Breast epithelium (tissue), 4 donors: ENCODE results near the gene KRT83. TPM values are rescaled to one million over a fixed set of nuclear protein-coding genes. Genes with fewer than 3 reads are reported as not detected.
A peak's percentile ranks its signal among the peaks of the same experiment; 100 is the strongest.

ENCODE experiments used
- DNase-seq, 2 donors: peaks; one replicate each; pipeline ENCODE4 v3.0.0-alpha.2; 2019; ENCODE audit warnings: low spot score in 2 of 2
- H3K27ac ChIP-seq, 2 donors: fragments of 200-600 bp; sonication (generic) in 1 of 2; one replicate each; pipeline ENCODE4 v1.5.1; 2016 to 2019; ENCODE audit warnings: mild to moderate bottlenecking in 1 of 2
- H3K27me3 ChIP-seq, 2 donors: fragments of 200-600 bp; sonication (generic) in 1 of 2; one replicate each; pipeline versions ENCODE4 v1.5.1 to v1.6.0; 2017 to 2019; ENCODE audit warnings: control low read depth in 1 of 2, mild to moderate bottlenecking in 1 of 2
- H3K36me3 ChIP-seq: fragments of 200-600 bp; one replicate; pipeline ENCODE4 v1.5.1; 2019
- H3K4me1 ChIP-seq, 2 donors: fragments of 200-600 bp; sonication (generic); one replicate each; pipeline ENCODE4 v1.5.1; 2016 to 2019; ENCODE audit warnings: control low read depth in 1 of 2
- H3K4me3 ChIP-seq, 3 donors: fragments of 200-600 bp; sonication (generic); 1 replicate in 2 of 3; 2 replicates in 1 of 3; pipeline ENCODE4 v1.5.1; 2016 to 2019; ENCODE audit warnings: mild to moderate bottlenecking in 3 of 3, moderate library complexity in 2 of 3
- H3K9me3 ChIP-seq, 2 donors: fragments of 200-600 bp; sonication (generic) in 1 of 2; one replicate each; pipeline ENCODE4 v1.5.1; 2016 to 2019; ENCODE audit warnings: control low read depth in 1 of 2
- POLR2A ChIP-seq: fragments of 450-650 bp; IDR thresholded peaks from one replicate; pipeline ENCODE4 v1.6.1; 2016; ENCODE audit warnings: antibody characterized with exemption, mild to moderate bottlenecking, moderate library complexity
- POLR2AphosphoS5 ChIP-seq, 3 donors: sonication (generic); formaldehyde crosslinking; IDR thresholded peaks; one replicate each; pipeline ENCODE4 v1.6.1; 2017; ENCODE audit warnings: antibody characterized with exemption in 3 of 3
- intact Hi-C: fragments of 100-400 bp; cut with DNase I; formaldehyde crosslinking; loops from one replicate; pipeline ENCODE4 v1.15.1; 2023; ENCODE audit warnings: low total_unique reads
- total RNA-seq, 3 donors: library from RNA; depleted of rRNA; stranded (reverse); fragments of >200 nt; gene quantifications; one replicate each; pipeline ENCODE4 v1.1.0, GENCODE V29; 2016
- TF ChIP-seq, protein P1 (sequence below), 3 donors: fragments of 450-650 bp; IDR thresholded peaks; one replicate each; pipeline ENCODE4 v1.5.1; 2016 to 2017; ENCODE audit warnings: antibody characterized with exemption in 3 of 3, mild to moderate bottlenecking in 3 of 3, moderate library complexity in 3 of 3

The KRT83 gene
- total RNA-seq, 3 donors from 2014 or later = 0.33 to 0.59 TPM; not detected in 1

DNA sequence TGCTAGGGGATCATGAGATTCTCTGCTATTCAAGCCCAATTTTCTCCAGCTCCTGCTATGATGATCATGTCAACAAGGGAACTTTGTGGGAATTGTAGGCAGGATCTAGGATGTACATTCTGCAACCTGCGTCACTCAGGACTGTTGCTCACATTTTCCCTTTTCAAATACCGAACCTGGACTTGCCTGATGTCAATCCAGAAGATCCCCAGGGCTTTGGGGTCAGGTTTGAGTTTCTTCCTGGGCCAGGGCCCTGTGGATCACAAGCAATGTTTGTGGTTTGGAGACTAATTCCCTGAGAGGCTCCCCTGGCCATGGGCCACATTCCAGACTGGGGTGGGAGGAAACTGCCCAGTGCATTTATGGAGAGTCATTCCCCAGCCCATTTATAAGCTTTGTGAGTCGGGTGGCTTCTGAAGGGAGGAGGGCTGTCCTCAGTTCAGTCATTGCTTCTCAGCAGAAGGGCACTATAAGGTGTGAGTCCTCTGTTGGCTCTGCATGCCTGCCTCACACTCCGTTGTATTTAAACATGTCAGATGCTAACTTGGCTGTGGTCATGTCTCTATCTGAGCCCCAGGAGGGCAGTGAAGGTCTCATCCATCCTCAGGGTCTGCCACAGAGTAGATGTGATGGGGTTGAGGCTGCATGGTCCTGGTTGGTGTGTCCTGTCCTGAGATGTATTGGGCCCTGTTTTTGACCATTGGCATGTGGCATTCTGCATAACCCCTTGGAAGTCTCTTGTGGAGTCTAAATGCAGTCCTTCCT lies 40.2 kb downstream of the KRT83 start:
- H3K27ac ChIP-seq = peak overlapping the region; percentile 96
- no peaks in the 10 kb centered on the region for H3K27me3 ChIP-seq
- peak; percentile 85 to 97 for DNase-seq
- H3K36me3 ChIP-seq = no peaks in the 10 kb centered on the region
- intact Hi-C loops = loop anchor here (10.0 kb wide), 1 partner anchor 1104 kb away; the partner anchor contains the start of gene SP1
- TF ChIP-seq POLR2A (no peak), POLR2AphosphoS5 (IDR thresholded peaks at IDR 0.05) (peak in 1 of 3 donors; percentile 59)
- TF ChIP-seq, protein P1, sequence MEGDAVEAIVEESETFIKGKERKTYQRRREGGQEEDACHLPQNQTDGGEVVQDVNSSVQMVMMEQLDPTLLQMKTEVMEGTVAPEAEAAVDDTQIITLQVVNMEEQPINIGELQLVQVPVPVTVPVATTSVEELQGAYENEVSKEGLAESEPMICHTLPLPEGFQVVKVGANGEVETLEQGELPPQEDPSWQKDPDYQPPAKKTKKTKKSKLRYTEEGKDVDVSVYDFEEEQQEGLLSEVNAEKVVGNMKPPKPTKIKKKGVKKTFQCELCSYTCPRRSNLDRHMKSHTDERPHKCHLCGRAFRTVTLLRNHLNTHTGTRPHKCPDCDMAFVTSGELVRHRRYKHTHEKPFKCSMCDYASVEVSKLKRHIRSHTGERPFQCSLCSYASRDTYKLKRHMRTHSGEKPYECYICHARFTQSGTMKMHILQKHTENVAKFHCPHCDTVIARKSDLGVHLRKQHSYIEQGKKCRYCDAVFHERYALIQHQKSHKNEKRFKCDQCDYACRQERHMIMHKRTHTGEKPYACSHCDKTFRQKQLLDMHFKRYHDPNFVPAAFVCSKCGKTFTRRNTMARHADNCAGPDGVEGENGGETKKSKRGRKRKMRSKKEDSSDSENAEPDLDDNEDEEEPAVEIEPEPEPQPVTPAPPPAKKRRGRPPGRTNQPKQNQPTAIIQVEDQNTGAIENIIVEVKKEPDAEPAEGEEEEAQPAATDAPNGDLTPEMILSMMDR (IDR thresholded peaks at IDR 0.05) = no peak
- peak overlapping the region in 1 of 3 donors; percentile 23 for H3K4me3 ChIP-seq
- H3K4me1 ChIP-seq = peaks cover 12 to 14% of the 10 kb centered on the region in 2 donors
- H3K9me3 ChIP-seq = no peaks in the 10 kb centered on the region

DNA sequence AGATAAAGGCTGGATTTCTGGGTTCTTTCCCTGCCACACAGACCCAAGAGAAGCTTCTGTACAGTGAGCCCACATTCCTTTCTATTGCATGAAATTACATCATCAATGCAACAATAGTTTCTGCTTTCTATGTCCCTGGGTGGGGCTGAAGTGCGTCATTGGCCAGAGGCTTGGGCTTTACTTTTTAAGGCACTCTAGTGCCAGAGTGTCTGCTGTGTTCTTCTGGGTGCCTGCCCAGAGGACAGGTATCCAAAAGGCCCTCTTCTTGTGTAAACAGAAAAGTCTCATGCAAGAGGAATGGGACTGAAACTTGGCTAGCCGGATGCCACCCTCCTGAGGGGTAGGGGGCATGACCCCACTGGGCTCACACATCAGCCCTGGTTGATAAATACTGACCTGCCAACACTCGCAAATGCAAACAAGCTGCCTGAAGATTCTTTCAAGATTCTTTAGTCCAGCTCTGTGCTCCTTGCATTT lies 40.8 kb downstream of the KRT83 start:
- peak overlapping the region in 1 of 3 donors; percentile 23 for H3K4me3 ChIP-seq
- peak overlapping the region; percentile 96 for H3K27ac ChIP-seq
- H3K4me1 ChIP-seq = peaks cover 12 to 14% of the 10 kb centered on the region in 2 donors
- intact Hi-C loops = loop anchor here (10.0 kb wide), 1 partner anchor 1104 kb away; the partner anchor contains the start of gene SP1
- no peak for TF ChIP-seq POLR2A
- peak; percentile 43 to 73 (median 51) for TF ChIP-seq POLR2AphosphoS5 (IDR thresholded peaks at IDR 0.05)
- no peaks in the 10 kb centered on the region for H3K36me3 ChIP-seq
- no peaks in the 10 kb centered on the region for H3K27me3 ChIP-seq
- DNase-seq = peak; percentile 81 to 98
- H3K9me3 ChIP-seq = no peaks in the 10 kb centered on the region

DNA sequence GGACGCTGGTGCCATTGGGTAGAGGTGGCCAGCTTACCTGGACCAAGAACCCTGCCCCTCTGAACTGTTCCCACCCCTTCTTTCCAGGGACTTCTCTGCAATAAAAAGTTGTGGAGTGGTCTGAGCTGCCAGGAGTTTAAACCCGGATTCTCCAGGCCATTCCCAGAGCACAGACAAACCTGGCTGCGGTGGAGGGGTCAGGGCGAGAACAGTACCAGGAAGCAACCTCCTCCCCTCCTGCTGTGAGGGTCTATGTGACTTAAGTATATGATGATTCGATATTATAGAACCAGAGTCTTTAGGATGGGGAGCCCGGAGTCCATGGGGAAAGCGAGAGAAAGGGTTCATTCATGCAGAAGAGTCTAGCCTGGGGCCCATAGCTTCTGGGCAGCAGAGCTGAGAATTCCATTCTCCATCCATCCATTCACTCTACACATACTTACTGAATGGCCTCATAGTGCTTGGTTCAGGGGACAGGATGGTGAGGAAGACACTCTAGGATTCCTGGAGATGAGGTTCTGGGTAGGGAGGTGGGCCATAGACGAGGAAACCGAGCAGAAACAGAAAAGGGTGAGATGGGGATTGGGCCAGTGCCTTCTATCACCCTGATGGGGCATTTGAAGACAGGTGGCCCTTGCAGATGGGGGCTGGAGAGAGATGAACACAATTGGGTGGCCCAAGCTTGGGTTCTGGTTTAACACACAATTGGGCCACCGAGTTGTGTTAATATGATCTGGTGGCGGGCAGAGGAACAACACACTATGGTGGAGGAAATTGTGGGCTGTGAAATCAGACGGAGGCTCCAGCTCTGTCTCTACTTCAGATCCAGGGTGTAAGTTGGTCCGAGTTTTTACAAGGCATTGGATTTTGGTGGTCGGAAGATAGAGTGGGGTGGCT lies 41.5 kb downstream of the KRT83 start:
- H3K9me3 ChIP-seq = no peaks in the 10 kb centered on the region
- TF ChIP-seq POLR2AphosphoS5 (IDR thresholded peaks at IDR 0.05) = no peak
- TF ChIP-seq, protein P1 (IDR thresholded peaks at IDR 0.05) = peak; percentile 17 to 43 (median 34)
- H3K36me3 ChIP-seq = no peaks in the 10 kb centered on the region
- peak overlapping the region; percentile 96 for H3K27ac ChIP-seq
- intact Hi-C loops = loop anchor here (1.0 to 10.0 kb wide), 2 partner anchors 124 to 1105 kb away; partner anchors contain the start of gene SP1
- no peaks in the 10 kb centered on the region for H3K27me3 ChIP-seq
- DNase-seq = peak; percentile 22 to 33
- peaks cover 12 to 14% of the 10 kb centered on the region in 2 donors for H3K4me1 ChIP-seq
- peak overlapping the region in 1 of 3 donors; percentile 59 for H3K4me3 ChIP-seq

DNA sequence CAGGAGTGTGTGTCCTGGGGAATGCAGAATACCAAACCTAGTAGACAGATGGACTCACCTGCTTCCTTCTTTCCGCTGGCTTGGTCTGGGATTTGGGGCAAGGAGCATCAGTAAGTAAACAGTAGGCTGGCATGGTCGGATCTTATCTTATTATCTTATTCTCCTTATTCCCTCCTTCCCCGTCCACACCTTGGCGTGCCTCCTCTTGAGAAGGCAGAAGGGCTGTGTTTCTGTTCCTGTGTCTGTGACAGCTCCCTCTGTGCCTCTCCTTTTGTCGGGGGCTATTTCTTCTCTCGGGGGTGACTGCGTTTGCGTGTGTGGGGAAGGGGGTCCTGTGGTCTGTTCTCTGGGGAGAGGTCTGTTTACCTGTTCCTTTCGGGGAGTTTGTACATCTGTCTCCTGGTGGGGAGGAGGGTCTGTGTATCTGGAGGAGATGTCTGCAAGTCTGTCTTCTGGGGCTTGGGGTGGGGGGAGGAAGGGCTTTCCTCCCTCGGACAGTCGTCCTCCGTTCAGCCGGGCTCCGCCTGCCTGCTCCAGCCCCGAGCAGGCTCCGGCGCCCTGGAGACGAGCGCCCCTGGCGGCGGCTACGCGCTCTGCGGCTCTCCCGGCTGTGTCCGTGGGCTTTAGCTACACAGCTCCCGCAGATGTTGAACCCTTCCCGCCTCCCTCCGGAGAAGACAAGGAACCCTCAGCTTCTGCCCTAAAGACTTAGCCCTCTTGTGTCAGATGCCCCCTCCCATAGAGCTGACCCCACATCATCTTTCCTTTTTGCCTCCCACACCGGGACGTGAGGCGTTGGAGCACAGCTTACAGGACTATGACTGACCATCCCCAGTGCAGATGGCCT lies 42.4 kb downstream of the KRT83 start:
- Histone ChIP-seq H3K36me3 (no peaks in the 10 kb centered on the region), H3K27me3 (no peaks in the 10 kb centered on the region), H3K4me3 (peak overlapping the region in 2 of 3 donors; percentile 37 to 59), H3K27ac (peak overlapping the region; percentile 96), H3K9me3 (no peaks in the 10 kb centered on the region), H3K4me1 (peaks cover 12 to 14% of the 10 kb centered on the region in 2 donors)
- TF ChIP-seq, protein P1 (IDR thresholded peaks at IDR 0.05) = peak; percentile 64 to 99 (median 97)
- no peak for TF ChIP-seq POLR2A
- peak in 1 of 3 donors; percentile 59 for TF ChIP-seq POLR2AphosphoS5 (IDR thresholded peaks at IDR 0.05)
- intact Hi-C loops = loop anchor here (1.0 kb wide), 1 partner anchor 123 kb away; no protein-coding TSS in a partner anchor
- DNase-seq = peak; percentile 80 to 85
